ENCODE results near the gene DDX54. TPM values are rescaled to one million over a fixed set of nuclear protein-coding genes. Genes with fewer than 3 reads are reported as not detected.

DDX54 gene
- total RNA-seq, 1 experiment from 2014 or later: 151 TPM

DNA sequence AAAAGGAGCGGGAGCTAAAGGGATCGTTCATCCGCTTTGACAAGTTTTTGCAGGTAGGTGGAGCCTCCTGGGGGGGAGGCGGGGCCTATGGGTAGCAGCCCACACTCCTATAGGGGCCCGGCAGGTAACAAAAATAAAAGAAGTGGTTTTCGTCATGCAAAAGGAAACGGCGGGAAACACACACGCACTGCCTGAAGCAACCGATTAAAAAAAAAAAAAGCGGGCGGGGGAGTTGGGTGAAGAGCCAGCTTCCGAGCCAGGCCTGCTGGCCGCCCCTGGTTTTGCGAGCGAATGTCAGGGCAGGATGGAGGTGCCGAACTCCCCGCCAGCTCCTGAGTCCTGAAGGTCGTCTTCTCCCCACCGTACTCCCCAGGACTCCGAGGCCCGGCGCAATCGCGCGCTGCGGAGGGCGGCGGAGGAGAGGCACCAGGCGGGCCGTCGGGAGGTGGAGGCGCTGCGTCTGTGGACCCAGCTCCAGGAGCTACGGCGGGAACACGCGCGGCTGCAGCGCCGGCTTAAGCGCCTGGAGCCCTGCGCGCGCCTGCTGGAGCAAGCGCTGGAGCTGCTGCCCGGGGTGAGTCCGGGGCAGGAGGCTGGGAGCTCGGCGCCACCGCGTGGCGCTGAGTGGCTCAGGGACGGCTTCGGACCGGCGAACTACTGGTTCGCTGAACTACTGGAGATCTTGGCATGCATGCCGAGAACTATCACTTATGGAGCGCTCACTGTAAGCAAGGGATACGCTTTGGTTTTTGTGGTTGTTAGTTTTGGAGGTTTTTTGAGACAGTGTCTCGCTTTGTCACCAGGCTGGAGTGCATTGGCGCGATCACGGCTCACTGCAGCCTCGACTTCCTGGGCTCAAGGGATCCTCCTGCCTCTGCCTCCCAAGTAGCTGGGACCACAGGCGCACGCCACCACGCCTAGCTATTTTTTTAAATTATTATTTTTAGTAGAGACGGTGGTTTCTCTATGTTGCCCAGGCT lies 32.2 kb downstream of the DDX54 start (continued):
- TF ChIP-seq, protein P1, sequence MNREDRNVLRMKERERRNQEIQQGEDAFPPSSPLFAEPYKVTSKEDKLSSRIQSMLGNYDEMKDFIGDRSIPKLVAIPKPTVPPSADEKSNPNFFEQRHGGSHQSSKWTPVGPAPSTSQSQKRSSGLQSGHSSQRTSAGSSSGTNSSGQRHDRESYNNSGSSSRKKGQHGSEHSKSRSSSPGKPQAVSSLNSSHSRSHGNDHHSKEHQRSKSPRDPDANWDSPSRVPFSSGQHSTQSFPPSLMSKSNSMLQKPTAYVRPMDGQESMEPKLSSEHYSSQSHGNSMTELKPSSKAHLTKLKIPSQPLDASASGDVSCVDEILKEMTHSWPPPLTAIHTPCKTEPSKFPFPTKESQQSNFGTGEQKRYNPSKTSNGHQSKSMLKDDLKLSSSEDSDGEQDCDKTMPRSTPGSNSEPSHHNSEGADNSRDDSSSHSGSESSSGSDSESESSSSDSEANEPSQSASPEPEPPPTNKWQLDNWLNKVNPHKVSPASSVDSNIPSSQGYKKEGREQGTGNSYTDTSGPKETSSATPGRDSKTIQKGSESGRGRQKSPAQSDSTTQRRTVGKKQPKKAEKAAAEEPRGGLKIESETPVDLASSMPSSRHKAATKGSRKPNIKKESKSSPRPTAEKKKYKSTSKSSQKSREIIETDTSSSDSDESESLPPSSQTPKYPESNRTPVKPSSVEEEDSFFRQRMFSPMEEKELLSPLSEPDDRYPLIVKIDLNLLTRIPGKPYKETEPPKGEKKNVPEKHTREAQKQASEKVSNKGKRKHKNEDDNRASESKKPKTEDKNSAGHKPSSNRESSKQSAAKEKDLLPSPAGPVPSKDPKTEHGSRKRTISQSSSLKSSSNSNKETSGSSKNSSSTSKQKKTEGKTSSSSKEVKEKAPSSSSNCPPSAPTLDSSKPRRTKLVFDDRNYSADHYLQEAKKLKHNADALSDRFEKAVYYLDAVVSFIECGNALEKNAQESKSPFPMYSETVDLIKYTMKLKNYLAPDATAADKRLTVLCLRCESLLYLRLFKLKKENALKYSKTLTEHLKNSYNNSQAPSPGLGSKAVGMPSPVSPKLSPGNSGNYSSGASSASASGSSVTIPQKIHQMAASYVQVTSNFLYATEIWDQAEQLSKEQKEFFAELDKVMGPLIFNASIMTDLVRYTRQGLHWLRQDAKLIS (CRISPR knock-in tag; IDR thresholded peaks at IDR 0.05; ENCODE audit: borderline replicate concordance): no peak
- TF ChIP-seq, protein P2, sequence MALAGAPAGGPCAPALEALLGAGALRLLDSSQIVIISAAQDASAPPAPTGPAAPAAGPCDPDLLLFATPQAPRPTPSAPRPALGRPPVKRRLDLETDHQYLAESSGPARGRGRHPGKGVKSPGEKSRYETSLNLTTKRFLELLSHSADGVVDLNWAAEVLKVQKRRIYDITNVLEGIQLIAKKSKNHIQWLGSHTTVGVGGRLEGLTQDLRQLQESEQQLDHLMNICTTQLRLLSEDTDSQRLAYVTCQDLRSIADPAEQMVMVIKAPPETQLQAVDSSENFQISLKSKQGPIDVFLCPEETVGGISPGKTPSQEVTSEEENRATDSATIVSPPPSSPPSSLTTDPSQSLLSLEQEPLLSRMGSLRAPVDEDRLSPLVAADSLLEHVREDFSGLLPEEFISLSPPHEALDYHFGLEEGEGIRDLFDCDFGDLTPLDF (CRISPR knock-in tag; IDR thresholded peaks at IDR 0.05): no peak
- 0 out of 2 replicates have a peak, but pooled peaks have one; percentile 47 for TF ChIP-seq FOXK1 (CRISPR knock-in tag; IDR thresholded peaks at IDR 0.05)
- TF ChIP-seq, protein P3, sequence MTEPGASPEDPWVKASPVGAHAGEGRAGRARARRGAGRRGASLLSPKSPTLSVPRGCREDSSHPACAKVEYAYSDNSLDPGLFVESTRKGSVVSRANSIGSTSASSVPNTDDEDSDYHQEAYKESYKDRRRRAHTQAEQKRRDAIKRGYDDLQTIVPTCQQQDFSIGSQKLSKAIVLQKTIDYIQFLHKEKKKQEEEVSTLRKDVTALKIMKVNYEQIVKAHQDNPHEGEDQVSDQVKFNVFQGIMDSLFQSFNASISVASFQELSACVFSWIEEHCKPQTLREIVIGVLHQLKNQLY (CRISPR knock-in tag; IDR thresholded peaks at IDR 0.05): no peak
- TF ChIP-seq ESRRA (CRISPR knock-in tag; IDR thresholded peaks at IDR 0.05; ENCODE audit: borderline replicate concordance): no peak
- TF ChIP-seq ZNF317 (CRISPR knock-in tag; IDR thresholded peaks at IDR 0.05; ENCODE audit: borderline replicate concordance, low read depth): no peak
- TF ChIP-seq TCF7 (CRISPR knock-in tag; IDR thresholded peaks at IDR 0.05; ENCODE audit: low read depth): no peak
- 0 out of 2 replicates have a peak, but pooled peaks have one; percentile 23 for TF ChIP-seq ZNF416 (CRISPR knock-in tag; IDR thresholded peaks at IDR 0.05)
- TF ChIP-seq, protein P4, sequence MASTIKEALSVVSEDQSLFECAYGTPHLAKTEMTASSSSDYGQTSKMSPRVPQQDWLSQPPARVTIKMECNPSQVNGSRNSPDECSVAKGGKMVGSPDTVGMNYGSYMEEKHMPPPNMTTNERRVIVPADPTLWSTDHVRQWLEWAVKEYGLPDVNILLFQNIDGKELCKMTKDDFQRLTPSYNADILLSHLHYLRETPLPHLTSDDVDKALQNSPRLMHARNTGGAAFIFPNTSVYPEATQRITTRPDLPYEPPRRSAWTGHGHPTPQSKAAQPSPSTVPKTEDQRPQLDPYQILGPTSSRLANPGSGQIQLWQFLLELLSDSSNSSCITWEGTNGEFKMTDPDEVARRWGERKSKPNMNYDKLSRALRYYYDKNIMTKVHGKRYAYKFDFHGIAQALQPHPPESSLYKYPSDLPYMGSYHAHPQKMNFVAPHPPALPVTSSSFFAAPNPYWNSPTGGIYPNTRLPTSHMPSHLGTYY (CRISPR knock-in tag; IDR thresholded peaks at IDR 0.05): no peak
- TF ChIP-seq SP1 (CRISPR knock-in tag; conservative IDR thresholded peaks at IDR 0.05): peak; percentile 19; the same call in 1 of the 2 replicates
- TF ChIP-seq, protein P5, sequence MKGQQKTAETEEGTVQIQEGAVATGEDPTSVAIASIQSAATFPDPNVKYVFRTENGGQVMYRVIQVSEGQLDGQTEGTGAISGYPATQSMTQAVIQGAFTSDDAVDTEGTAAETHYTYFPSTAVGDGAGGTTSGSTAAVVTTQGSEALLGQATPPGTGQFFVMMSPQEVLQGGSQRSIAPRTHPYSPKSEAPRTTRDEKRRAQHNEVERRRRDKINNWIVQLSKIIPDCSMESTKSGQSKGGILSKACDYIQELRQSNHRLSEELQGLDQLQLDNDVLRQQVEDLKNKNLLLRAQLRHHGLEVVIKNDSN (CRISPR knock-in tag; IDR thresholded peaks at IDR 0.05): peak; percentile 21; the same call in 1 of the 2 replicates
- no peak for TF ChIP-seq SMAD4 (CRISPR knock-in tag; IDR thresholded peaks at IDR 0.05)
- TF ChIP-seq SOX15 (CRISPR knock-in tag; IDR thresholded peaks at IDR 0.05): no peak
- TF ChIP-seq, protein P6, sequence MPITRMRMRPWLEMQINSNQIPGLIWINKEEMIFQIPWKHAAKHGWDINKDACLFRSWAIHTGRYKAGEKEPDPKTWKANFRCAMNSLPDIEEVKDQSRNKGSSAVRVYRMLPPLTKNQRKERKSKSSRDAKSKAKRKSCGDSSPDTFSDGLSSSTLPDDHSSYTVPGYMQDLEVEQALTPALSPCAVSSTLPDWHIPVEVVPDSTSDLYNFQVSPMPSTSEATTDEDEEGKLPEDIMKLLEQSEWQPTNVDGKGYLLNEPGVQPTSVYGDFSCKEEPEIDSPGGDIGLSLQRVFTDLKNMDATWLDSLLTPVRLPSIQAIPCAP (CRISPR knock-in tag; IDR thresholded peaks at IDR 0.05): no peak
- TF ChIP-seq, protein P7, sequence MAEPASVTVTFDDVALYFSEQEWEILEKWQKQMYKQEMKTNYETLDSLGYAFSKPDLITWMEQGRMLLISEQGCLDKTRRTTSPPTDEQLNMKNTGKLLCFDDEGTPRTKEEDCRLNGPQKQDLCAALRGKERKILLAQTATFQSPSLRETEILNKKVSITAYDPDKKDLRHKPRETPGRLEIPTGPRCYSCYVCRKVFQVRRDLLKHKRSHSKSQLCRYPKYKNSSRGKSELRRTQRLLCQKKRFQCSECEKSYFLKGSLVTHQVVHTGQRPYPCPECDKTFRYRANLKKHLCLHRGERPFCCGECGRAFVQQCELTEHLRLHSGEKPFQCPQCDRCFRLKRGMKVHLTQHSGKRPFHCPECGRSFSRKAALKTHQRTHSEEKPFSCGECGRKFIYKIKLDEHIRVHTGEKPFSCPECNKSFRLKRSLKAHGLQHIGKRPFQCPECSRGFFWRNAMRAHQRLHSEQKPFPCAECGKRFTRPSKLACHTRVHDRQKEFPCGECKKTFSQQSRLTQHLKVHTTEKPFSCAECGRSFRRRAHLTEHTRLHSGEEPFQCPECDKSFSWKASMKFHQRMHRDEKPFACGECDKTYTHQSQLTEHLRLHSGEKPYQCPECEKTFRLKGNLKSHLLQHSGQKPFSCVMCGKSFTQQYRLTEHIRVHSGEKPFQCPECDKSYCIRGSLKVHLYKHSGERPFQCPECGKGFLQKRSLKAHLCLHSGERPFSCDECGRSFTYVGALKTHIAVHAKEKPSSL (CRISPR knock-in tag; conservative IDR thresholded peaks at IDR 0.05): no peak
- TF ChIP-seq ZNF671 (CRISPR knock-in tag; IDR thresholded peaks at IDR 0.05): no peak
- TF ChIP-seq, protein P8, sequence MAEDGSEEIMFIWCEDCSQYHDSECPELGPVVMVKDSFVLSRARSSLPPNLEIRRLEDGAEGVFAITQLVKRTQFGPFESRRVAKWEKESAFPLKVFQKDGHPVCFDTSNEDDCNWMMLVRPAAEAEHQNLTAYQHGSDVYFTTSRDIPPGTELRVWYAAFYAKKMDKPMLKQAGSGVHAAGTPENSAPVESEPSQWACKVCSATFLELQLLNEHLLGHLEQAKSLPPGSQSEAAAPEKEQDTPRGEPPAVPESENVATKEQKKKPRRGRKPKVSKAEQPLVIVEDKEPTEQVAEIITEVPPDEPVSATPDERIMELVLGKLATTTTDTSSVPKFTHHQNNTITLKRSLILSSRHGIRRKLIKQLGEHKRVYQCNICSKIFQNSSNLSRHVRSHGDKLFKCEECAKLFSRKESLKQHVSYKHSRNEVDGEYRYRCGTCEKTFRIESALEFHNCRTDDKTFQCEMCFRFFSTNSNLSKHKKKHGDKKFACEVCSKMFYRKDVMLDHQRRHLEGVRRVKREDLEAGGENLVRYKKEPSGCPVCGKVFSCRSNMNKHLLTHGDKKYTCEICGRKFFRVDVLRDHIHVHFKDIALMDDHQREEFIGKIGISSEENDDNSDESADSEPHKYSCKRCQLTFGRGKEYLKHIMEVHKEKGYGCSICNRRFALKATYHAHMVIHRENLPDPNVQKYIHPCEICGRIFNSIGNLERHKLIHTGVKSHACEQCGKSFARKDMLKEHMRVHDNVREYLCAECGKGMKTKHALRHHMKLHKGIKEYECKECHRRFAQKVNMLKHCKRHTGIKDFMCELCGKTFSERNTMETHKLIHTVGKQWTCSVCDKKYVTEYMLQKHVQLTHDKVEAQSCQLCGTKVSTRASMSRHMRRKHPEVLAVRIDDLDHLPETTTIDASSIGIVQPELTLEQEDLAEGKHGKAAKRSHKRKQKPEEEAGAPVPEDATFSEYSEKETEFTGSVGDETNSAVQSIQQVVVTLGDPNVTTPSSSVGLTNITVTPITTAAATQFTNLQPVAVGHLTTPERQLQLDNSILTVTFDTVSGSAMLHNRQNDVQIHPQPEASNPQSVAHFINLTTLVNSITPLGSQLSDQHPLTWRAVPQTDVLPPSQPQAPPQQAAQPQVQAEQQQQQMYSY (CRISPR knock-in tag; IDR thresholded peaks at IDR 0.05): peak; percentile 65; the same call in 1 of the 2 replicates
- TF ChIP-seq ZNF423 (CRISPR knock-in tag; IDR thresholded peaks at IDR 0.05): no peak
- TF ChIP-seq TEAD1 (CRISPR knock-in tag; IDR thresholded peaks at IDR 0.05): 0 out of 2 replicates have a peak, but pooled peaks have one; percentile 25
- TF ChIP-seq ETV6 (CRISPR knock-in tag; IDR thresholded peaks at IDR 0.05): peak; percentile 73; the same call in 1 of the 2 replicates
- no peak for TF ChIP-seq NFYB (CRISPR knock-in tag; conservative IDR thresholded peaks at IDR 0.05; ENCODE audit: low read depth)
- TF ChIP-seq, protein P9, sequence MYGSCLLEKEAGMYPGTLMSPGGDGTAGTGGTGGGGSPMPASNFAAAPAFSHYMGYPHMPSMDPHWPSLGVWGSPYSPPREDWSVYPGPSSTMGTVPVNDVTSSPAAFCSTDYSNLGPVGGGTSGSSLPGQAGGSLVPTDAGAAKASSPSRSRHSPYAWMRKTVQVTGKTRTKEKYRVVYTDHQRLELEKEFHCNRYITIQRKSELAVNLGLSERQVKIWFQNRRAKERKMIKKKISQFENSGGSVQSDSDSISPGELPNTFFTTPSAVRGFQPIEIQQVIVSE (CRISPR knock-in tag; IDR thresholded peaks at IDR 0.05; ENCODE audit: borderline replicate concordance): no peak

Data from WTC11 (cell line).